GM10847 (cell line): ENCODE results near the gene SOX30.

Experiments used
- POLR2A ChIP-seq: IDR thresholded peaks from 2 replicates; pipeline ENCODE4 v1.6.1; 2011; ENCODE audit not compliant: insufficient read length; ENCODE audit errors: extremely low read depth

SOX30 gene

DNA sequence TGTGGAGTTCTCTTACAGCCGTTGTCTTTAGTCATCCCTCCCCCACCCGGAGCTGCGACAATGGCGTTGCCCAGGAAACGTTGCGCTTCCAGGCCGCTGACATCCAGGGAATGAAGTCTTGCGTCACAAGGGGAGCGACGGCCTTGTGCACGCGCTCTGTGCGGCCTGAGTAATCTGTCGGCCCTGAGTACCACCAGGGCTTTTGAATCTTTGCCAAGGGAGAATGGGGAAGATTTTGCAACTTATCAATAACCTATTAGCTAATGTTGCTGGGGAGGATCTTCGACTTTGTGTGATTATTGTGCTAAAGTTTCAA, at the start of gene SOX30:
Gene SOX30, minus strand, starts transcription at position 62 of the 316 bp plus-strand sequence. CDS start 360 bp downstream, outside the sequence.
- no peak for TF ChIP-seq POLR2A

DNA sequence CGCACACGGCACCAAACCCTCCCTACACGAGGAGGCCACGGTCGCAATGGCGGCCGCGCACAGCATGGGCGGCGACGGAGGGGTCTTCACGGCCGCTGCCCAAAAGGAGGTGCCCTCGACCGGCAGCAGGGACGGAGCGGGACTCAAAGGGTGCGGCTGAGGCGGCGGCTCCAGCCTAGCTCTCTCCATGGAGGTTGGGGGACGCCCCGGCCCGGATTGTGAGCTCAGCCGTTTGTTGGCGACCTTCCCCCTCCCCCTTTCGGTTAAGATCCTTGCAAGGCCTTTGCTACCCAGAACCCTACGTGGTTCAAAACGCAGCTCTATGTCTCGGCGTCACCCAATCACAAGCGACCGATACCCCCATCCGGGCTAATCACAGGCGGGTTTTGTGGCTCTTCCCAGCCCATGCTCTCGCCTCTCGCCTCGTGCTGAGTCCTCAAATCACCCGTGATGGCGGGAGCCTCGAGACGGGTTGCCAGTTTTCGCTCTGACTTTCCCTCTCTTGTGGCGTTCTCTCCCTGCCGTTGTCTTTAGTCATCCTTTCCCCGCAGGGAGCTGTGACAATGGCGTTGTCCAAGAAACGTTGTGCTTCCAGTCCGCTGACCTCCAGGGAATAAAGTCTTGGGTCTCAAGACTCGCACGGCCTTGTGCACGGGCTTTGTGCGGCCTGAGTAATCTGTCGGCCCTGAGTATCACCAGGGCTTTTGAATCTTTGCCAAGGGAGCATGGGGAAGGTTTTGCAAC, 38.6 kb upstream of the SOX30 start:
- no peak for TF ChIP-seq POLR2A

DNA sequence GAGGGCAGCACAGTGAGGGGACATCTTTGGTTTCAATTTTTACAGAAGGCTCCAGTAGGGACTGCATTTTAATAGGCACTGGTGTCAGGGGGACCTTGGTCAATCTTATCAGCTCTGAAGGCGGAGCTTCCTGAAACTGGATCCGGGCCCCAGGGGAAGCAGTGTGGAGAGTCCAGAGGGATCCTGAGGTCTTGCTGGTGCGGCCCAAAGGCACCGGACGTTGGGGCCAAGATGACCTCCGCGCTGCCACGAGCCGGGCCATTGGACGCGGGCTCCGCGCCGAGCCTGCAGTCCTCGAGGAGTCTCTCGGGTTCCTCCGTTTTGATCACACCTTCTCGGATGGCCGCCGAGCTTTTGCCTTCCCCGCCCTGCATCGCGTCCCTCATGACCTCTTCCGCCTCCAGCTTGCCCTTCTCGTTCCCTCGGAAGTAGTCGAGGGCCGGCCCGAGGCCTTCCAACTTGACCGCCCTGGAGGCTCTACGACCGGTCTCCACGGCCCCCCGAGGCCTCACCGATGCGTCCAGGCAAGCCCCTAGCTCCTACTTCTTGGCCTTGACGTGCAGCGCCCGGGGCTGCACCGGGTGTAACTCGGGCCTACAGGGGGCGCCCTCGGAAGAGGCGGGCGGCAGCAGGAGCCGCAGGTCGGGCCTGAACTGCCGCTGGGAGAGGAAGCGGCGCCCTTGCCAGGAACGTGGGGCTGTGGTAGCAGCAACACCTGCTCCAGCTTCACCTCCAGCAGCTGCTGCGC, 37.9 kb upstream of the SOX30 start:
- TF ChIP-seq POLR2A = no peak

DNA sequence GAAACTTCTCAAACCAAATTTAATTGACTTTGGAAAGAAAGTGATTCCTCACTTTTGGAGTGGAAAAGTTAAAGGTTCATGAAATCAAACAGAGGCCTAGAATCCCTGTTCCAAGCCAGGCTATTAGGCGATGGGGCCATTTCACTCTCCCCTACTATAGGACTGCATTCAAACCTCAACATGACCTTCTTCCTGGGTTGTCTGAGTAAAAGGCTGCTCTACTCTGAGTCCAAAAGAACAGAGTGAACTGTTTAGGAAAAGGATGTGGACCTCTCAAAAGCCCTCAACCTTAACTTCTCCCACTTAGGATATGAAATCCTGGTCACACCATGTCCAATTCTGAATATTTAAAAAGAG, 34.9 kb upstream of the SOX30 start:
- TF ChIP-seq POLR2A = no peak

- no peak for TF ChIP-seq POLR2A
These were observed 30.0 kb upstream of the SOX30 start for GRCh38 chr5:157682257-157682656.

GRCh38 chr5:157681048-157681447, 28.8 kb upstream of the SOX30 start:
- no peak for TF ChIP-seq POLR2A

- no peak for TF ChIP-seq POLR2A
These were observed 28.0 kb upstream of the SOX30 start for GRCh38 chr5:157680239-157680638.

GRCh38 chr5:157679801-157680200, 27.6 kb upstream of the SOX30 start:
- no peak for TF ChIP-seq POLR2A

DNA sequence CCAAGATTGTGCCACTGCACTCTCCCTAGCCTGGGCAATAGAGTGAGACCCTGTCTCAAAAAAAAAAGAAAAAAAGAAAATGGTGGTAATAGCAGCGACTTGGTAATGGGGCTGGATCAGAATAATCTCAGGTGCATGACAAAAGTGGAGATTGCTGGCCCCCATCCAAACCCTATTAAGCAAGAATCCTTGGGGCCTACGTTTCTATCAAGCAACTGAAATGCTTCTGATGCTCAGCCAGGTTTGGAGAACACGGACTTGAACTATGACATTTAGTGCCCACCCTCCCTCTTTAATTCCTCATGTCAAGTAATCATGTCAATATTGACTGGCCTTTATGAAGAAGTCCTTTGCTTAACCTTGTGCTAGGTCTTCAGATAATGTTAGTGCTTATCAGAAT, 25.7 kb upstream of the SOX30 start:
- no peak for TF ChIP-seq POLR2A

- TF ChIP-seq POLR2A = no peak
These were observed 20.7 kb upstream of the SOX30 start for GRCh38 chr5:157672976-157673375.

DNA sequence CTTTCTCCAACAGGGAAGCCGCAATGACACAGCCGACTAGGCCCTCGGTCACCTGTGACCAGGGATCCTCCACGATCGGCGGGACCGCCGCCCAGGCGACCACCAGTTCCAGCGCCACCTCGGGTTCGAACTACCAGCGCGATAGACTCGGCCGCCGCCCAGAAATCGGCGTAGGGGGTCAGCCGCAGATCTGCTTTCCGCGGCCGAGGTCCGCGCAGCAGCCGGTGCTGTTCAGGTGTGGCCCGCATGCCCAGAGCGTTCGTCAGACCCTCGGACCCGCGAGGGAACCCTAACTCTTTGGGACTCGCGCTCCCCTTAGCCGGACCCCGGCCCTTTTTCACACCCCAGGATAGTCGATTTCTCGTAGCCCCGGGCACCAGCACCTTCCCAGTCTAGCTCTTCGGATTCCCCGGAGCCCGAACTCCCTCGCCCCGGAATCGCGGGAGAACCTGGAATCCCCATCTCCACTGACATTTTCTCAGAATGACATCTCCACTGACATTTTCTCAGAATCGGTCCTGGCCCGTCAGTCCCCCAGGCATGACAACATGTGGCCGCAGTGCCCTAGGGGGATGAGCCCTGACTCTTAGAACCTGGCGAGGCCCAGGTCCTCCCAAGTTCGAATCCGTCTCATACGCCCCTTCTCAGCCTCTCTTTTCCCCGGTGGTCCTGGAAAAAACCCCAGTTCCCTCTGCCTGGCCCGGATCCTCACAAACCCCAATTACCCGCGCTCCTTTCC, 19.5 kb upstream of the SOX30 start:
- no peak for TF ChIP-seq POLR2A

GRCh38 chr5:157670662-157671591, 18.7 kb upstream of the SOX30 start, which contains the start of gene C5orf52:
Gene C5orf52 (plus strand): TSS chr5:157671533. CDS start chr5:157671615, 82 bp downstream.
- TF ChIP-seq POLR2A = no peak

DNA sequence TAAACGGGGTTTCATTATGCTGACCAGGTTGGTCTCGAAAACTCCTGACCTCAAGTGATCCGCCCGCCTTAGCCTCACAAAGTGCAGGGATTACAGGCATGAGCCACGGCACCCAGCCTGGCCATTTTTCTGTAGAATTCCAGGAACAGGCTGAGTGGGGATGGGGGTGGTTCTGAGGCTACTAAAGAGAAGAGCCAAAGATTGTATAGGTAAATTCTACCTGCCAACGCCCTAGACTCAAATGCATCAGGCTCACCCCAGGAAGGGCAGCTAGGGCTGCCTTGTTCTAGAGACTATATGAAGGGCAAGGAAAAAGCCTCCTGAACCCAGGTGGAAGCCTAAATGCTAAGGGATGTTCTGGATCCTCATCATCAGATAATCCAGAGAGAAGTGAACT, 17.5 kb upstream of the SOX30 start:
- no peak for TF ChIP-seq POLR2A

DNA sequence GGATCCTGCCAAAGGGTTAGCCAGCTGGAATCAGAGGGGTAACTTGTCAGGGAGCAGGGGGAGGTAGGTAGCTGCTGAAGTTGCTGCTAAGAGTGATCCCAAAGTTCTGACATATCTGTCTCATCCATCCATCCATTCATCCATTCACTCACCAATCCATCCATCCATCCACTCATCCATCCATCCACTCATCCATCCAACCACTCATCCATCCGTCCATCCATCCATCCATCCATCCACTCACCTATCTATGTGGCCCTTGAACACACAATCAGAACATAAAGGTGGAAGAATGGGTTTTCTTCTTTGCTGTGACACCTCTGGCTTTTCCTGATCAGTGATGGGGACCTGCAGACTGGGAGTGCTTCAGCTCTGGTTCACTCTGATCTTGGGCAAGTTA, 16.1 kb upstream of the SOX30 start:
- no peak for TF ChIP-seq POLR2A
